Measurements from ENCODE around the gene TCP11. TPM values are rescaled to one million over a fixed set of nuclear protein-coding genes. Genes with fewer than 3 reads are reported as not detected.

Gene TCP11
- total and polyA plus RNA-seq, 2 donors (not counting 1 experiment from before 2014, with no cell fraction given), result not detected

DNA sequence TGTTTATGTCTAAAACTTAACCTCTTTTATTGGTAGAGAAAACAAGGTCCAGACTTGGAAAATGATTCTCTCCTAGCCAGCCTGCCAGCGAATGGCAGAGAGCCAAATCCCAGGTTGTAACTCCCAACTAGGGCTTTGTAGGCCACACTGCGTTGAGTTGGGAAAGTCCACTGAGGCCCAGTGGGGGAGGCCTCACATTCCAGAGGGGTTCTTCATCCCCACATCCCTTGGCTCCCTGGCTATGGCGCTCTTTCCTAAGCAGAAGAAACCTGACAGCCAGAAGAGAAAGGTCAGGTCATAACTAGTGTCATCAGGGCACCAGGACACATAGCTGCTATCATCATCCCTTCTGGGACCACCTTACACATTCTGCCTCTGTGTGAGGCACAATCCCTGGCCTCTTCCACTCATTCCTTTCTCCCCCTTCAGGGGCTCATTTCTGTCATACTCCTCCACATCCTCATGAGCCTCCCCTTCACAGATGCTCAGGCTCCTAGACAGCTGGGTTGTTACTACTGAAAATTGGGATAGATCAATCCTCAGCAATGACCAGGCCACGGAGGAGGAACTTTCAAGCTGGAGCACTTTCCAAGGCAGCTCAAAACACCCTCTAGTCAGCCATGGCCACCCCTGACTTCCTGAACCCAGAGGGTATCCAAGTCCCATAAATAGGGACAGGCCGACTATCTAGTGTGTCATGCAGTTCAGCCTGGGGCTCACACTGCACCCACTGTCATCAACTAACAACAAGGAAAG is 48.6 kb downstream of the TCP11 start:
- H3K4me1 Mint-ChIP-seq, result no peaks in the 10 kb centered on the region
- no peak overlapping the region for H3K4me3 Mint-ChIP-seq
- Histone ChIP-seq H4K20me1 (ENCODE audit: control insufficient read depth, insufficient read depth, low read length, poor library complexity, severe bottlenecking) (no peaks in the 10 kb centered on the region), H3K9ac (ENCODE audit: low read length) (no peak overlapping the region), H2AFZ (ENCODE audit: insufficient read depth, low read depth, low read length, poor library complexity, severe bottlenecking) (no peak overlapping the region), H3K79me2 (ENCODE audit: control insufficient read depth, insufficient read depth, low read length) (no peaks in the 10 kb centered on the region), H3K36me3 (replicated peaks in 1 of 2; ENCODE audit: control extremely low read depth in 1 of 2, control insufficient read depth in 1 of 2, extremely low read depth in 1 of 2, insufficient read depth in 2 of 2, low read length in 1 of 2) (peaks cover 0 to 5% of the 10 kb centered on the region in 2 experiments), H3K9me3 (ENCODE audit: control extremely low read depth in 1 of 3, control insufficient read depth in 2 of 3, insufficient read depth in 1 of 3, low read length in 2 of 3) (no peaks in the 10 kb centered on the region), H3K4me2 (replicated peaks; ENCODE audit: low read depth, low read length, poor library complexity, severe bottlenecking) (no peak overlapping the region), H3K4me3 (ENCODE audit: control extremely low read depth in 1 of 5, extremely low read depth in 1 of 5, insufficient read depth in 1 of 5, low read depth in 2 of 5, low read length in 4 of 5) (no peak overlapping the region), H3K4me1 (ENCODE audit: control insufficient read depth in 2 of 2, insufficient read depth in 2 of 2, low read length in 2 of 2) (no peaks in the 10 kb centered on the region), H3K27ac (ENCODE audit: low read length in 2 of 2) (no peak overlapping the region), H3K27me3 (replicated peaks in 1 of 4; ENCODE audit: control extremely low read depth in 1 of 4, control insufficient read depth in 3 of 4, insufficient read depth in 4 of 4, low read length in 3 of 4) (no peaks in the 10 kb centered on the region)
- 98% methylated on average over 5 of the region's 5 CpGs for WGBS (ENCODE audit: insufficient coverage)
- TF ChIP-seq, protein P1, sequence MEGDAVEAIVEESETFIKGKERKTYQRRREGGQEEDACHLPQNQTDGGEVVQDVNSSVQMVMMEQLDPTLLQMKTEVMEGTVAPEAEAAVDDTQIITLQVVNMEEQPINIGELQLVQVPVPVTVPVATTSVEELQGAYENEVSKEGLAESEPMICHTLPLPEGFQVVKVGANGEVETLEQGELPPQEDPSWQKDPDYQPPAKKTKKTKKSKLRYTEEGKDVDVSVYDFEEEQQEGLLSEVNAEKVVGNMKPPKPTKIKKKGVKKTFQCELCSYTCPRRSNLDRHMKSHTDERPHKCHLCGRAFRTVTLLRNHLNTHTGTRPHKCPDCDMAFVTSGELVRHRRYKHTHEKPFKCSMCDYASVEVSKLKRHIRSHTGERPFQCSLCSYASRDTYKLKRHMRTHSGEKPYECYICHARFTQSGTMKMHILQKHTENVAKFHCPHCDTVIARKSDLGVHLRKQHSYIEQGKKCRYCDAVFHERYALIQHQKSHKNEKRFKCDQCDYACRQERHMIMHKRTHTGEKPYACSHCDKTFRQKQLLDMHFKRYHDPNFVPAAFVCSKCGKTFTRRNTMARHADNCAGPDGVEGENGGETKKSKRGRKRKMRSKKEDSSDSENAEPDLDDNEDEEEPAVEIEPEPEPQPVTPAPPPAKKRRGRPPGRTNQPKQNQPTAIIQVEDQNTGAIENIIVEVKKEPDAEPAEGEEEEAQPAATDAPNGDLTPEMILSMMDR (IDR thresholded peaks at IDR 0.05), result no peak
- TF ChIP-seq EZH2 (IDR thresholded peaks at IDR 0.05; ENCODE audit: borderline replicate concordance, insufficient read depth, low read depth, low read length, poor library complexity, severe bottlenecking), result no peak
- H3K27me3 Mint-ChIP-seq, result no peaks in the 10 kb centered on the region
- CTCF ChIA-PET, result no interaction called here
- DNase-seq (no peak), ATAC-seq (ENCODE audit: low read depth) (no peak)
- POLR2A ChIA-PET, result no interaction called here
- intact Hi-C loops (cut with micrococcal nuclease), result no loop called here
- H3K9me3 Mint-ChIP-seq (ENCODE audit: insufficient read depth), result no peaks in the 10 kb centered on the region
- no peak overlapping the region for H3K27ac Mint-ChIP-seq

DNA sequence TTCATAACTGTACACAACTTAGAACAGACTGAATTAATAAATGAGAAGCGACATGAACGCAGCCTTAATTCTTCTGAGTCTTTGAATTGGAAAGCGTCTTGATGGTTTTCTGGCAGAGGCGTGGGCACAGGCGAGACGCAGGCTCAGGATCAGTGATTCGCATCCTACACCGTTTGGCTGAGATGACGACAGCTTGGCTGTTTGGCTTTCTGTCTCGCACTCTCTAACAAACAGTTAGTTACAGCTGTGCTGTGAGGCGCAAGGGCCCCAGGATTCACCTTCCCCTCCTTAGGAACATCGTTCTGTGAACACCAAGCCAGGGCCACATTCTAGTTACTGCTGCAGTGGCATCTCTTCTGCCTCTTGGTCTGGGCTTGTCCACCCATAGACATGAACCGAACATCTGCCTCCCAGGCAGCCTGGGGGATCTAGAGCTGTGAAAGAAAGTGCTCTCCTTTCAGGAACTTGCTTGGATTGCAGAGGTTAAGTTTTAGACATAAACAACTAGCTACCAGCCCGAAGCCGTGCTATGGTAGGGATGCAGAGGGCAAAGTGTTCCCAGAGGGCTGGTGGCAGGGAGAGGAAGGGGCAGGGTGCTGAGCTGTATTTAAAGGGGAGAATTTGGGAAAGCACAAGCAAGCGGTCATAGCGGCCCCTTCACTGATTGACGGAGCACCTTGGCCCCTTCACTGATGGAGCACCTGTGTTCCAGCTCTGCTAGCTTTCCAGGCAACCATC is 49.6 kb downstream of the TCP11 start:
- H3K4me1 ChIP-seq (ENCODE audit: control insufficient read depth in 2 of 2, insufficient read depth in 2 of 2, low read length in 2 of 2), result no peaks in the 10 kb centered on the region
- H3K79me2 ChIP-seq (ENCODE audit: control insufficient read depth, insufficient read depth, low read length), result no peaks in the 10 kb centered on the region
- no peaks in the 10 kb centered on the region for H3K4me1 Mint-ChIP-seq
- no peaks in the 10 kb centered on the region for H3K9me3 Mint-ChIP-seq (ENCODE audit: insufficient read depth)
- H3K27ac ChIP-seq (ENCODE audit: low read length in 2 of 2), result no peak overlapping the region
- no peak overlapping the region for H3K9ac ChIP-seq (ENCODE audit: low read length)
- no peaks in the 10 kb centered on the region for H3K27me3 ChIP-seq (replicated peaks in 1 of 4; ENCODE audit: control extremely low read depth in 1 of 4, control insufficient read depth in 3 of 4, insufficient read depth in 4 of 4, low read length in 3 of 4)
- no peaks in the 10 kb centered on the region for H3K27me3 Mint-ChIP-seq
- no peaks in the 10 kb centered on the region for H3K9me3 ChIP-seq (ENCODE audit: control extremely low read depth in 1 of 3, control insufficient read depth in 2 of 3, insufficient read depth in 1 of 3, low read length in 2 of 3)
- DNase-seq, result no peak
- H3K36me3 ChIP-seq (replicated peaks in 1 of 2; ENCODE audit: control extremely low read depth in 1 of 2, control insufficient read depth in 1 of 2, extremely low read depth in 1 of 2, insufficient read depth in 2 of 2, low read length in 1 of 2), result peaks cover 0 to 5% of the 10 kb centered on the region in 2 experiments
- ATAC-seq (ENCODE audit: low read depth), result no peak
- intact Hi-C loops (cut with micrococcal nuclease), result no loop called here
- 95% methylated on average over 17 of the region's 18 CpGs for WGBS (ENCODE audit: insufficient coverage)
- no peaks in the 10 kb centered on the region for H4K20me1 ChIP-seq (ENCODE audit: control insufficient read depth, insufficient read depth, low read length, poor library complexity, severe bottlenecking)
- TF ChIP-seq EZH2 (IDR thresholded peaks at IDR 0.05; ENCODE audit: borderline replicate concordance, insufficient read depth, low read depth, low read length, poor library complexity, severe bottlenecking), result no peak
- TF ChIP-seq, protein P1 (IDR thresholded peaks at IDR 0.05), result no peak
- H3K27ac Mint-ChIP-seq, result no peak overlapping the region
- H3K4me3 ChIP-seq (ENCODE audit: control extremely low read depth in 1 of 5, extremely low read depth in 1 of 5, insufficient read depth in 1 of 5, low read depth in 2 of 5, low read length in 4 of 5), result no peak overlapping the region
- H3K4me2 ChIP-seq (replicated peaks; ENCODE audit: low read depth, low read length, poor library complexity, severe bottlenecking), result no peak overlapping the region
- H3K4me3 Mint-ChIP-seq, result no peak overlapping the region
- ChIA-PET CTCF (no interaction called here), POLR2A (no interaction called here)
- no peak overlapping the region for H2AFZ ChIP-seq (ENCODE audit: insufficient read depth, low read depth, low read length, poor library complexity, severe bottlenecking)

Measured in B cell (primary cell).